ENCODE measurements around the gene SCMH1.
"Not testable (repeated sequence)": the region's sequence is repeated elsewhere in the genome, so short reads cannot be mapped to it uniquely, and the experiment has no call there.

The SCMH1 gene

GRCh38 chr1:41153750-41154274 is 88.3 kb downstream of the SCMH1 start:
- DNase-seq (ENCODE audit: low read depth in 2 of 2) = no peak

DNA sequence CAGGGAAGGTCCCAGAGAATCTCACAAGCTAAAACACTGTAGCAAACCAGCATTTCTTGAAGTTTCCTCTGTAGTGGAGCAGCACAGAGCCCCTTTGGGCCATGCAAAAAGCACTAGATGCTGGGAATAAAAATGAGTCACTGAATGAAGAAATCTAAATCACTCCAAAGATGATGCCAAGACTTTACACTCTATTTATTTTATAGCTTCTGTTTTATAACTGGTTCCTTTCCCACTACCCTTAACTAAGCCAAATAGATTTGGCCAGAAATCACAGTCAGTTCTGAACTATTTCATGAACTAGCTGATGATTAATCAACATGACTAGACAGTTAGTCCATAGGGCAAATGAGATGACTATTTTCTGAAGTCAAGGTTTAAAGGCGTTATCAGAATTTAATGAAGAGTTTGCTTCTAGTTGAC is 89.5 kb downstream of the SCMH1 start:
- DNase-seq (ENCODE audit: low read depth in 2 of 2) = no peak

- DNase-seq (ENCODE audit: low read depth in 2 of 2) = no peak
These were observed 90.3 kb downstream of the SCMH1 start for GRCh38 chr1:41151846-41152245.

- no peak for DNase-seq (ENCODE audit: low read depth in 2 of 2)
These were observed 92.5 kb downstream of the SCMH1 start for GRCh38 chr1:41149570-41149969.

DNA sequence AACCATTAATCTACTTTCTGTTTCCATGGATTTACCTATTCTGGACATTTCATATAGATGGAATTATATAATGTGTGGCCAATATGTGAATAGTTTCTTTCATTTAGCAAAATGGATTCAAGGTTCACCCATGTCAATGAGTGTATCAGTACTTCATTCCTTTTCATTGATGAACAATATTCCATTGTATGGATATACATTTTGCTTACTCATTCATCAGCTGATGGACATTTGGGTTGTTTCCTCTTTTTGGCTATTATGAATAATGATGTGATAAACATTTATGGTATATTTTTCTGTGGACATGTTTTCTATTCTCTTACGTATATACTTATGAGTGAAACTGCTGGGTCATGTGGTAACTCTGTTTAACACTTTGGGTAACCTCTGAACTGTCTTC is 97.8 kb downstream of the SCMH1 start:
- no peak for DNase-seq (ENCODE audit: low read depth in 2 of 2)

GRCh38 chr1:41138549-41138948 is 103.6 kb downstream of the SCMH1 start:
- no peak for DNase-seq (ENCODE audit: low read depth in 2 of 2)

DNA sequence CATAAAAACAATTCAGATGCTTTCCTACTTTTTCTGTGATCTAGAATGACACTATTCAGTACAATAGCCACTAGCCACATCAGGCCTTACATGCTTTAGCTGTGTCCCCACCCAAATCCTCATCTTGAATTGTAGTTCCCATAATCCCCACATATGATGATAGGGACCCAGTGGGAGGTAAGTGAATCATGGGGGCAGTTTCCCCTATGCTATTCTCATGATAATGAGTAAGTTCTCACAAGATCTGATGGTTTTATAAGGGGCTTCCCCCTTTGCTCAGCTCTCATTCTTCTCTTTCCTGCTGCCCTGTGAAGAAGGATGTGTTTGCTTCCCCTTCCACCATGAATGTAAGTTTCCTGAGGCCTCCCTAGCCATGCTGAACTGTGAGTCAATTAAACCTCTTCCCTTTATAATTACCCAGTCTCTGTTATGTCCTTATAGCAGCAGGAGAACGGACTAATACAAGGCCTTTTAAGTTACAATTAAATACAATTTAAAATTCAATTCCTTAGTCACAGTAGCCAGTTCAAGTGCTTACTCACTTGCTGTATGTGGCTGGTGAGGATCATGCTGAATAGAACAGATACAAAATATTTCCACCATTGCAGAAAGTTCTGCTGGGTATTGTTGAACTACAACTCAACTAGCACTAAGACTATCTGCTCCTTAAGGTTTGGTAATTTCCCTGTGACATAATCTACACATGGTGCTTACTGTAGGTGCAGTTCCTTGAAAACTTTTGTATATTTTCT is 106.7 kb downstream of the SCMH1 start:
- DNase-seq (ENCODE audit: low read depth in 2 of 2) = no peak

- not testable (repeated sequence) for DNase-seq (ENCODE audit: low read depth in 2 of 2)
These were observed 107.8 kb downstream of the SCMH1 start for GRCh38 chr1:41134325-41134724.

DNA sequence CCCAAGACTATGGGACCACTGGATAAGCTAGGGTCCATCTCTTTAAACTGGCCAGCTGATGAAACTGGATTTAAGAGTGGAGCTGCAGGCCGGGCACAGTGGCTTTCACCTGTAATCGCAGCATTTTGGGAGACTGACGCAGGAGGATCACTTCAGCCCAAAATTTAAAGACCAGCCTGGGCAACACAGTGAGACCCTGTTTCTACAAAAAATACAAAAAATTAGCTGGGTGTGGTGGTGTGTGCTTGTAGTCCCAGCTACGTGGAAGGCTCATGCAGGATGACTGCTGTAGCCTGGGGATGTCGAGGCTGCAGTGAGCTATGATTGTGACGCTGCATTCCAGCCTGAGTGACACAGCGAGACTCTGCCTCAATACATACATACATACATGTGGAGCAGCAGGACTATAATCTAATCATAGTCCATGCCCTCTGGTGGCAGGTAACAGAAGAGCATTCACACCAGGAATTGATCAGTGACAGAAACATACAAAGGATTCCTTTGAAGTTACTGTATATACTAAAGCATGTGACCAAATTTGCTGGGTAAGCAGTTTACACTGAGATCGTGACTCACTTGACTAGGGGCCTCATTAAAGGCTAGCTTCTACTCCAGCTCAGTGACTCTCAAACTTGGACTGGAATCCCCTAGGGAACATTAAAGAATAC is 119.1 kb downstream of the SCMH1 start:
- DNase-seq (ENCODE audit: low read depth in 2 of 2) = no peak

- no peak for DNase-seq (ENCODE audit: low read depth in 2 of 2)
These were observed 120.0 kb downstream of the SCMH1 start for GRCh38 chr1:41122148-41122547.

DNA sequence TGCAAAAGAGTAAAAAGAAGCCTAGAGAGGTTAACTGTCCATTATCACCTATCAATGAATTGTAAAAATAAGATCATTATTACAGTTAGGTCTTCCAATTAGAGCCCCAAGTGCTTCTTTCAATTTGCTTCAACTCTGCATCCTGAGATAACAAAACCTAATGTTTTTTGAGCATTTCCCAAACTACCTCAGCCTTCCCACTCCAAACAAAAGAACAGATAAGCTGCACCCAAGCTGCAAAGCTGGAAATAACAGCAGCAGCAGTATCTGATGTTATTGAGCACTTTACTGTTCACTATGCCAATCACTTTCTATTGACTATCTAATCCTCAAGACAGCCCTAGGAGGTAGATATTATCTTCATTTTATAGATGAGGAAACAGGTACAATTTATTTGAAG is 123.5 kb downstream of the SCMH1 start:
- DNase-seq (ENCODE audit: low read depth in 2 of 2) = no peak

DNA sequence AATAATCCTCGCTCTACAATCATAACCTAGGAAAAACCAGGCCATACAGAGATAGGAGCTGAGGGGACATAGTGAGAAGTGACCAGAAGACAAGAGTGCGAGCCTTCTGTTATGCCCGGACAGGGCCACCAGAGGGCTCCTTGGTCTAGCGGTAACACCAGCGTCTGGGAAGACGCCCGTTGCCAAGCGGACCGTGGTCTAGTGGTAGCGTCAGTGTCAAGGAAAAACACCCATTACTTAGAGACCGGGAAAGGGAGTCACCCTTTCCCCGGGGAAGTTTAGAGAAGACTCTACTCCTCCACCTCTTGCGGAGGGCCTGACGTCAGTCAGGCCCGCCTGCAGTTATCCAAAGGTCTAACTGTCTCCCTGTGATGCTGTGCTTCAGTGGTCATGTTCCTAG is 124.9 kb downstream of the SCMH1 start:
- DNase-seq (ENCODE audit: low read depth in 2 of 2) = not testable (repeated sequence)

GRCh38 chr1:41110736-41111135 is 131.4 kb downstream of the SCMH1 start:
- DNase-seq (ENCODE audit: low read depth in 2 of 2) = no peak

DNA sequence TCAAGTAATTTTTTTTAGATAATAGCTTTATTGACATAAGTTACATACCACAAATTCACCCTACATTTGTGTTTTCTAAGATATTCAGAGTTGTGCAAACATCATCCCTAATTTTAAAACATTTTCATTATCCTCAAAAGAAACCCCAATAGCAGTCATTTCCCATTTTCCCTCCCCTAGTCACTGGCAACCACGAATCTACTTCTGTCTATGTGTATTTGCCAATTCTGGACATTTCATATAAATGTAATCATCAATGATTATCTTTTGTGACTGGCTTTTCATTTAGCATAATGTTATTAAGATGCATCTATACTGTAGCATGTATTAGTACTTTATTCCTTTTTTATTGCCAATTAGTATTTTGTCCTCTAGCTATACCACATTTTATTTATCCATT is 131.8 kb downstream of the SCMH1 start:
- no peak for DNase-seq (ENCODE audit: low read depth in 2 of 2)

- no peak for DNase-seq (ENCODE audit: low read depth in 2 of 2)
These were observed 132.6 kb downstream of the SCMH1 start for GRCh38 chr1:41109310-41110197.

DNA sequence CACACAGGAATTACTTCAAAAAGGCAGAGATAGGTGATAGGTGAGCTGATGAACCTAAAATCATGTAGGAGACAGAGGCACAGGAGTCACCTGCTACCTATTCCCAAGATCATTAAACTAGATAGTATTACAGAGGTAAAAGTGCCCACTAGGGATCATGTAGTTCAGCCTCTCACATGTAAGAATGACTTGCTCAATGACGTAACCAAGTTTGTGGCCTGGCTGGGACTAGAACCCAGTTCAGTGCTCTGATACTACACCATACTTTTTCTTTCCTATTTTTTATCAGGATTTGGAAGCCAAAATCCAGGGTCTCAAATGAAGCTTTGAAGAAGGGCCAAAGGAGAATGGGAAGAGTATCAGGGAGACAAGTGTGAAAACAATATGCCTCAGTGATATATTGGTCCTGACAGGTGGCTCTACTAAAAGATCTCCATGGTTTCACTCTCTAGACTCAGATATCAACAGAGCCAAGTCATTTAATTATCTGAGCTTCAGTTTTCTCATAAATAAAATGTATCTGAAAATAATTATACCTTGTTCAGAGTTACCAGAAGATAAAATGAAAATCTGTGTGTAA is 133.3 kb downstream of the SCMH1 start:
- no peak for DNase-seq (ENCODE audit: low read depth in 2 of 2)

- DNase-seq (ENCODE audit: low read depth in 2 of 2) = no peak
These were observed 138.3 kb downstream of the SCMH1 start for GRCh38 chr1:41103766-41104165.

- no peak for DNase-seq (ENCODE audit: low read depth in 2 of 2)
These were observed 139.5 kb downstream of the SCMH1 start for GRCh38 chr1:41102653-41103052.

GRCh38 chr1:41101950-41102607 is 140.0 kb downstream of the SCMH1 start:
- no peak for DNase-seq (ENCODE audit: low read depth in 2 of 2)

DNA sequence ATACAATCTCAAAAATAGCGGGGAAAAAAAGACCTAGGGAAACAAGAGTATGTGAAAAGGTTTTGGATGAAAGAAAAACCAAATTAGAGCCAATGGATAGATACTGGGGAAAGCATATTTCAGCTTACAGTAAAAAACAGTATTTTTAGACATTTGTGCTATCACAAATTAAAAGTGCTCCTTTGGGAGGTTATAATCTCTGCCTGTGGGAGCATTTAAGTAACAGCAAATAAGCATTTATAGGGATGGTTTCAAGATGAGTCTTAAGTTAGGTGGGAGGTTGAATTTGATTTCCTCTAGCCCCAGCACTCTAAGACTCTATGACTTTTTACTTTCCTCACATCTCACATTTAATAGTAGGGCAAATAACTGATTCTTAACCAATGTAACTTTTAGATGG is 141.0 kb downstream of the SCMH1 start:
- DNase-seq (ENCODE audit: low read depth in 2 of 2) = no peak

DNA sequence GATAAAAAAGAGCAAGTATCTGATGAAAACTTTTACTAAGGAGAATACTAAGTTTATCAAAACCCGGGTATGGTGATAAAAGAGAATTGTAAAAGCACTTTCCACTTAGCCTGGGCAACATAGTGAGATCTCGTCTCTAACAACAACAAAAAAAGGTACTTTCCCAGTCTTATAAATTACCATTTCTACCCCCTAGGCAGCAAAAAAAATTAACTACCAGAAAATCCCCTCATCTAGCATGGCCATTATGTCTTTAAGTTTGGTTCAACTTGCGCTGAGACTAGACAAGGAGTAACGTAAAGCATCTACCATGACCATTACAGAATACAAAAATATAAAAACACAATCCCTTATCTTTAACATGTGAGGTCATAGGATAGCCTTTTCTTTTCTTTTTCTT is 141.9 kb downstream of the SCMH1 start:
- no peak for DNase-seq (ENCODE audit: low read depth in 2 of 2)
